Effector memory CD4-positive, alpha-beta T cell (primary cell): Measurements from ENCODE around the gene ACBD5.
"Not testable (repeated sequence)": the region's sequence is repeated elsewhere in the genome, so short reads cannot be mapped to it uniquely, and the experiment has no call there.

ENCODE experiments used
- DNase-seq, 3 donors: peaks; one replicate each; pipeline ENCODE4 v3.0.0-alpha.2; 2020
- H3K27ac ChIP-seq: 2 replicates; pipeline ENCODE4 v1.7.0; 2013; ENCODE audit warnings: mild to moderate bottlenecking, low read length, moderate library complexity; ENCODE audit not compliant: insufficient read depth, poor library complexity, severe bottlenecking
- H3K27me3 ChIP-seq: replicated peaks from 2 replicates; pipeline ENCODE4 v1.7.0; 2013; ENCODE audit warnings: mild to moderate bottlenecking, low read length; ENCODE audit not compliant: insufficient read depth, control insufficient read depth, poor library complexity, severe bottlenecking
- H3K36me3 ChIP-seq: 2 replicates; pipeline ENCODE4 v1.7.0; 2013; ENCODE audit warnings: mild to moderate bottlenecking, low read length, moderate library complexity; ENCODE audit not compliant: control insufficient read depth, insufficient read depth
- H3K4me1 ChIP-seq: 2 replicates; pipeline ENCODE4 v1.7.0; 2013; ENCODE audit warnings: low read length, mild to moderate bottlenecking; ENCODE audit not compliant: control insufficient read depth, insufficient read depth, poor library complexity, severe bottlenecking
- H3K4me3 ChIP-seq: 2 replicates; pipeline ENCODE4 v1.7.0; 2013; ENCODE audit warnings: low read length, low read depth, mild to moderate bottlenecking; ENCODE audit not compliant: insufficient read depth, poor library complexity, severe bottlenecking
- H3K9me3 ChIP-seq: 2 replicates; pipeline ENCODE4 v1.7.0; 2013; ENCODE audit warnings: mild to moderate bottlenecking, low read length, moderate library complexity; ENCODE audit not compliant: control insufficient read depth
- total RNA-seq, 3 donors: gene quantifications; one replicate each; lab custom pipeline; 2026; lab: John Stamatoyannopoulos, UW

Gene ACBD5, protein sequence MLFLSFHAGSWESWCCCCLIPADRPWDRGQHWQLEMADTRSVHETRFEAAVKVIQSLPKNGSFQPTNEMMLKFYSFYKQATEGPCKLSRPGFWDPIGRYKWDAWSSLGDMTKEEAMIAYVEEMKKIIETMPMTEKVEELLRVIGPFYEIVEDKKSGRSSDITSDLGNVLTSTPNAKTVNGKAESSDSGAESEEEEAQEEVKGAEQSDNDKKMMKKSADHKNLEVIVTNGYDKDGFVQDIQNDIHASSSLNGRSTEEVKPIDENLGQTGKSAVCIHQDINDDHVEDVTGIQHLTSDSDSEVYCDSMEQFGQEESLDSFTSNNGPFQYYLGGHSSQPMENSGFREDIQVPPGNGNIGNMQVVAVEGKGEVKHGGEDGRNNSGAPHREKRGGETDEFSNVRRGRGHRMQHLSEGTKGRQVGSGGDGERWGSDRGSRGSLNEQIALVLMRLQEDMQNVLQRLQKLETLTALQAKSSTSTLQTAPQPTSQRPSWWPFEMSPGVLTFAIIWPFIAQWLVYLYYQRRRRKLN
- total RNA-seq, result 48.8 to 50.8 (median 49.7) reads per million in 3 donors

DNA sequence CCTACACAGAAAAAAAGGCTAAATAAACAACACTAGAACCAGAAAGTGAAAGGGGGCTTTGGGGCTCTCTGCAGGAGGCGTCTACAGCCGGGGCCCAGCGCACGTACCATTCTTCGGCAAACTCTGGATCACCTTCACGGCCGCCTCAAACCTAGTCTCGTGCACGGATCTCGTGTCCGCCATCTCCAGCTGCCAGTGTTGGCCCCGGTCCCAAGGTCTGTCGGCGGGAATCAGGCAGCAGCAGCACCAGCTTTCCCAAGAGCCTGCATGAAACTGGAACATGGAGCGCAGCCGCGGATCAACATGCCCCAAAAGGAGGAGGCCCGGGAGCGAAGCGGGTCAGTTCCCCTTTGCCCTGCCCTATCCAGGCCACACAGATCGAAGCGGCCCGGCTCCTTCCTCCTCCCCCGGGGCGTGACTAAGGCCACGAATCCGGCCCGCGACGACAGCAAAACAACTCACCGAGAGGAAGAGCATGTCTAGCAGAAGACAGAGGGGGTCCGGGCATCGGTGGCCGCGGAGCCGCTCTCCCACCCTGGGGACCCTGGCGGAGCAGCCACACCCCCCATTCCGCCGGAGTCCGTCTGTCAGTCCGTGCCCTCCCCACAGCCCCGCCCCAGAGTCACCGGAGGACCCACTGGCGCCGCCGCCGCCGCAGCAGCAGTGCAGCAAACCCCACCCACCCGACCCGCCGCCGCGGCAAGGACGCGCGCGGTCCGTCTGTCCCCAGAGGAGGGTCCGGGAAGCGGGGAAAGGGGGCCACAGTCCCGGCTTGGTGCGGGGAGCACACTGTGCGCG is at the start of gene ACBD5:
ACBD5 (minus strand) TSS at position 586 of the 798 bp plus-strand sequence; CDS start at position 477, 109 bp downstream.
- Histone ChIP-seq H3K27ac (peak within 1 kb of the TSS; percentile 96), H3K27me3 (no peaks in the 10 kb centered on the region), H3K36me3 (no peaks in the 10 kb centered on the region), H3K4me1 (peaks cover 16% of the 10 kb centered on the region), H3K4me3 (peak within 1 kb of the TSS; percentile 77), H3K9me3 (no peaks in the 10 kb centered on the region)
- peak; percentile 53 to 70 (median 60) for DNase-seq

DNA sequence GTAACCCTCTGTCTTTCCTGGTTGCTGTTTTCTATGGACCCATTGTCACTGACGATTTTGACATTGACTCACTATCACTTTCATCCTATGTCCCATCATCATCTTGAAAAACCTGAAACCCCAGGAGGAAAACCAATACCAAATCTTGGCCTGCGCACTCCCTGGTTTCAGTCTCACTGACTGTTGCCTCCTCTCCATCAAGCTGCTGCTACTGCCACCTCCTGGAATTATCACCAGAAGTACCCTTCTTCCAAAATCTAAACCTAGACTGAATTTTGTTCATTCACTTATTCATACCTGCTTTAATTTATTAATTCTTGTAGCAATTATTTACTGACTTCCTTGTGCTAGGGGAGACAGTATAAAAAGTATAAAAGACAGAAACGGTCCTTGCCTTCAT is 44.5 kb upstream of the ACBD5 start:
- Histone ChIP-seq H3K27ac (no peak overlapping the region), H3K36me3 (no peaks in the 10 kb centered on the region), H3K4me1 (no peaks in the 10 kb centered on the region), H3K4me3 (no peak overlapping the region), H3K27me3 (no peaks in the 10 kb centered on the region), H3K9me3 (no peaks in the 10 kb centered on the region)
- peak in 1 of 3 donors; percentile 9 for DNase-seq

DNA sequence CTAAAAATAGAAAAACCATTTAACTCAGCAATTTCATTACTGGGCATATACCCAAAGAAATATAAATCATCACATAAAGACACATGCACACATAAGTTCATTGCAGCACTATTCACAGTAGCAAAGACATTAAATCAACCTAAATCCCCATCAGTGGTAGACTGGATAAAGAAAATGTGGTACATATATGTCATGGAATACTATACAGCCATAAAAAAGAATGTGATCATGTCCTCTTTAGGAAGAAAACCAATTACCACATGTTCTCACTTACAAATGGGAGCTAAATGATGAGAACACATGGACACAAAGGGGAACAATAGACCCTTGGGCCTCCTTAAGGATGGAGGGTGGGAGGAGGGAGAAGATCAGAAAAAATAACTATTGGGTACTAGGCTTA is 36.0 kb upstream of the ACBD5 start:
- DNase-seq, result no peak
- peaks cover 7% of the 10 kb centered on the region for H3K27me3 ChIP-seq
- no peaks in the 10 kb centered on the region for H3K4me1 ChIP-seq
- H3K27ac ChIP-seq, result no peak overlapping the region
- H3K36me3 ChIP-seq, result no peaks in the 10 kb centered on the region
- H3K4me3 ChIP-seq, result no peak overlapping the region
- no peaks in the 10 kb centered on the region for H3K9me3 ChIP-seq

DNA sequence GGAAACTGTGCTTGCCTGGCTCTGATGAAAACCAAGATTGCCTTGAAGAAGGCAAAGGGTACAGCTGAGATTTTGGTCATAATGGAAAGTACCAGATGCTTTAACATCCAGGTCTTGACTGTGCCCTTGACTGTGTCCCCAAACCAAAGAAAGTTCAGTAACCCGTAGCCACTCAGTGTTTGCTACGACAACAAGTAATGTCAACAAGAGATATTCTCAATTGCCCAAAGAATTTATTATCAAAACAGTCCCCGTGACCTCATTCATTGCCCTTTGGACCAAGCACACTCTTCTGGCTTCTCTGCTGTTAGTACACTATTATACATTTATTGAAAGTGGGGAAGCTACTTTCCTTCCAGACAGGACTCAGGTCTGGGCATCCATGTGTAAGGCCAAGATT is 25.4 kb upstream of the ACBD5 start:
- not testable (repeated sequence) for H3K36me3 ChIP-seq, H3K27ac ChIP-seq, DNase-seq, H3K4me3 ChIP-seq, H3K27me3 ChIP-seq, H3K9me3 ChIP-seq, H3K4me1 ChIP-seq

DNA sequence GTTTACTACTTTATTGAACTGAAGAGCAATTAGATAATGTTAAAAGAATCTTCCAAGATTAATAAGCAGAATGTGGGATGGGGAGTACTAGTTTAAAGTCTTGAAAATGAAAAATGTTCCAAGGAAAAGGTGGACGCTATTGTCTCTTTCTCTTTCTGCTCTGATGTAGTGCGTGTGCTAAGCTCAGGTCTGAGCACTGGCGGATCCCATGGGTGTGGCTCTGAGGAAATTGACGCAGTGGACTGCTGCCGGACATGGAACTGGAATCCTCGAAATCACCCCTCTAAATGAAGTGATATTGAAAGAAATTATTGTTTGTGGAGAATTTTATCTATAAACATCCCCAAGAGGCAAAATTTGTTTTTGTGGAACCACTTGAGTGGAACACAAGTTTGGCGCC is 22.2 kb upstream of the ACBD5 start:
- H3K36me3 ChIP-seq, H3K9me3 ChIP-seq, DNase-seq, H3K27ac ChIP-seq, H3K4me3 ChIP-seq: not testable (repeated sequence)
- H3K4me1 ChIP-seq, result peaks cover 13% of the 10 kb centered on the region
- peaks cover 13% of the 10 kb centered on the region for H3K27me3 ChIP-seq

DNA sequence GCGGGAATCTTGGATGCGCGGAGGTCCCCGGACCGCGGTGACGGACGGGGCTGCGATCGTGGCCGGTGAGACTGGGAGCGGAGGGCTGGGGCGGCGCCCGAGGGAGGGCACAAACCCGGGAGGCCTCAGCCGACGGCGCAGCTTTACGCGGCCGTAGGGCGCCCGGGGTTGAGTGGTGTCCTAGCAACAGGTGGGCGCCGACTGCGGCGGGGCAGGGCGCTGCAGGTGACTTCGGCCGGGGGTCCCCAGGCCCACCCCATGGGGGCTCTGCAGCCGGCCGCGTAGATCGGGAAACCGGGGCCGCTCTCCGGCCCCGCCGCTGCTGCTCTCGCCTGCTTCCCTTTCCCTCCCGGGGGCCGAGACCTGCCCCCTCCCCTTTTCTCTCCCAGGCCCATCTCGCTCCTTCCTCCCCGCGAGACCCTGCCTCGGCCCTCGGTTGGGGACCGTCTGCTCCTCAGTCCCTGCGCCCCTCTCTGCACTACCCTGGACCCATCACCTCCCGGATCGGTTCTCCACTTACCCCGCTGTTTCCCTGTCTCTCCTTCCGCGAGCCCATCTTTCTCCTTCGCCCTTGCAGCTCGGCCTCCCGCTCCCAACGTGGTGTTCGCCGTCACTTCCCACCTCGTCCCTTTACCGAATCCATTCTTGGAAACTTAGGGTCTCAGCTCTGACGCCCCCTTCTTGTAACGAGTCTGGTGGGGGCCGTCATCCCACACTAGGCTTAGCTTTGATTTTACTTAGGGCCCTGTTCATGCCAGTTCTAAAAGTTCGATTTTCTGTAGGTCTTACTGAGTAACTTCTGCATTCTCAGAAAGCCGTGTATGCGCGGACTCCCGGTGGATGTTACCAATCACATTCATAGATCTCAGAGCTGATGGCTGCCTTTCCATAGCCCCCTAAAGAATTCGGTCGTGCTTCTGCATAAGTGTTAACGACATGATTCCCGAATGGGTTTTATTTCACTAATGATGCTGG is 18.5 kb upstream of the ACBD5 start:
- H3K27ac ChIP-seq, result no peak overlapping the region

DNA sequence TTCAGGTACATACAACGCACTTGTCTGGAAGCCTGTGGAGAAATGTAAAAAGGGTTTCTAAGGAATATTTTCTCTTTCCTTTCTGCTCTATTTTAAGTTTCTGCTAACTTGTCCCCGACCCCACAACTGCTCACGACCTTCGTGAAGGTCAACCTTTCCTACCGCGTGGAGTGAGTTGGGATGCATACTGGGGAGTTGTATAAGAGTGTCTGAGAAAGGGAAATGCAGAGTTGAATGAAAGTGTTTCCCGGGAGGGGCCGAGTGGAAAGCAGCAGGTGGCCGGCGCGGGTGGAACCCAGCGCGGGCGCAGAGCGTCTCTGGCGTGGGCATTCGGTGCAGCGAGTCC is 17.9 kb upstream of the ACBD5 start:
- no peak overlapping the region for H3K27ac ChIP-seq
- H3K27me3 ChIP-seq, result peaks cover 13% of the 10 kb centered on the region
- no peaks in the 10 kb centered on the region for H3K36me3 ChIP-seq
- no peaks in the 10 kb centered on the region for H3K9me3 ChIP-seq
- peak overlapping the region; percentile 64 for H3K4me3 ChIP-seq
- H3K4me1 ChIP-seq, result peaks cover 13% of the 10 kb centered on the region
- no peak for DNase-seq

More for the DNA sequence above, 18.5 kb upstream of the ACBD5 start:
- Histone ChIP-seq H3K4me1 (peaks cover 13% of the 10 kb centered on the region), H3K27me3 (peaks cover 13% of the 10 kb centered on the region), H3K4me3 (peak overlapping the region; percentile 64), H3K36me3 (no peaks in the 10 kb centered on the region), H3K9me3 (no peaks in the 10 kb centered on the region)
- DNase-seq, result no peak

DNA sequence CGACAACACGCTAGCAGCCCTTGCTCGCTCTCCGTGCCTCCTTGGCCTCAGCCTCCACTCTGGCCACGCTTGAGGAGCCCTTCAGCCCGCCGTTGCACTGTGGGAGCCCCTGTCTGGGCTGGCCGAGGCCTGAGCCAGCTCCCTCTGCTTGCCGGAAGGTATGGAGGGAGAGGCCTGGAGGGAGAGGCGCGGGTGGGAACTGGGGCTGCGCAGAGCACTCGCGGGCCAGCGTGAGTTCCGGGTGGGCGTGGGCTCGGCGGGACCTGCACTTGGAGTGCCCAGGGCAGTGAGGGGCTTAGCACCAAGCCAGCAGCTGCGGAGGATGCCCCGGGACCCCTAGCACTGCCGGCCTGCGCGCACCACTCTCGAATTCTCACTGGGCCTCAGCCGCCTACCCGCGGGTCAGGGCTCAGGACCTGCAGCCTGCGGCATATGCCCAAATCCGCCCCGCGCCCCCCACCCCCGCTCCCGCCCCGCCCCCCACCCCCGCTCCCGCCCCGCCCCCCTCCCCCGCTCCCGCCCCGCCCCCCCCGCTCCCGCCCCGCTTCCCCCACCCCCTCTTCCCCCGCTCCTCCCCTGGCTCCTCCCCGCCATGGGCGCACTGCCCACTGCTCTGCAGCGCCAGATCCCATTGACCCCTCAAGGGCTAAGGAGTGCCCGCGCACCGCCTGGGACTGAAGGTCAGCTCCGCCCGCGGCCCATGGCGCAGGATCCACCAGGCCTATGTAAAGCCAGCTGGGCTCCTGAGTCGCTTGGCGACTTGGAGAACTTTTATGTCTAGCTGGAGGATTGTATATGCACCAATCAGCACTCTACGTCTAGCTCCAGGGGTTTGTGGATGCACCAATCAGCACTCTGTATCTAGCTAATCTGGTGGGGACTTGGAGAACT is 15.9 kb upstream of the ACBD5 start:
- no peak overlapping the region for H3K27ac ChIP-seq
- no peaks in the 10 kb centered on the region for H3K36me3 ChIP-seq
- no peak for DNase-seq
- peaks cover 13% of the 10 kb centered on the region for H3K27me3 ChIP-seq
- H3K9me3 ChIP-seq, result no peaks in the 10 kb centered on the region
- no peak overlapping the region for H3K4me3 ChIP-seq
- H3K4me1 ChIP-seq, result peaks cover 13% of the 10 kb centered on the region

DNA sequence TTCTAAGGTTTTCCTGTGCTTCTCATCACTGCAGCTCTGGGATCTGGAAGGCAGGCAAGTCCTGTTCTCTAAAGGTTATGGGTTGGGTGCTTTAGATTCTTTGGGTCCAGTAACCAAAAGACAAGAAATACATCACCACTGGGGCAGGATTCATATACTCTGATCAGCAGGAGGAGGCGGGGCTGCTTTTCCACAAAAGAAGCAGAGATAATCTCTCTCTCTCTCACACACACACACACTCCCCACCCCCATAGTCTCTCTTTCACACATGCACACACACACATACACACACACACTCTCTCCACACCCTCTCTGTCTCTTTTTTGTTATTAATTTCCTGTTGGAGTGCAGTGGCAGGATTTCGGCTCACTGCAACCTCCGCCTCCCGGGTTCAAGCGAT is 13.0 kb upstream of the ACBD5 start:
- no peak for DNase-seq
- H3K4me3 ChIP-seq, result no peak overlapping the region
- H3K9me3 ChIP-seq, result no peaks in the 10 kb centered on the region

More for the DNA sequence above, 13.0 kb upstream of the ACBD5 start:
- H3K4me1 ChIP-seq, result peaks cover 3% of the 10 kb centered on the region
- H3K27ac ChIP-seq, result no peak overlapping the region
- H3K36me3 ChIP-seq, result no peaks in the 10 kb centered on the region
- peaks cover 4% of the 10 kb centered on the region for H3K27me3 ChIP-seq
